Ishikawa (cell line): Measurements from ENCODE around the gene C2orf69.

Experiments
- CEBPB ChIP-seq: IDR thresholded peaks from 2 replicates; pipeline ENCODE4 v1.6.1; 2012
- CREB1 ChIP-seq: IDR thresholded peaks from 2 replicates; pipeline ENCODE4 v1.6.1; 2012; ENCODE audit warnings: low read depth
- EGR1 ChIP-seq: IDR thresholded peaks from 2 replicates; pipeline ENCODE4 v1.6.1; 2012
- EP300 ChIP-seq: IDR thresholded peaks from 2 replicates; pipeline ENCODE4 v1.6.1; 2012; ENCODE audit warnings: borderline replicate concordance
- FOXM1 ChIP-seq: IDR thresholded peaks from 2 replicates; pipeline ENCODE4 v1.6.1; 2012; ENCODE audit warnings: low read depth, borderline replicate concordance
- MAX ChIP-seq: IDR thresholded peaks from 2 replicates; pipeline ENCODE4 v1.6.1; 2012
- NFIC ChIP-seq: IDR thresholded peaks from 2 replicates; pipeline ENCODE4 v1.6.1; 2012
- RAD21 ChIP-seq: IDR thresholded peaks from 2 replicates; pipeline ENCODE4 v1.6.1; 2012; ENCODE audit warnings: low read depth
- REST ChIP-seq: IDR thresholded peaks from 2 replicates; pipeline ENCODE4 v1.6.1; 2012; ENCODE audit warnings: low read depth, mild to moderate bottlenecking
- TAF1 ChIP-seq: IDR thresholded peaks from 2 replicates; pipeline ENCODE4 v1.6.1; 2012; ENCODE audit warnings: low read depth, mild to moderate bottlenecking
- TCF12 ChIP-seq: IDR thresholded peaks from 2 replicates; pipeline ENCODE4 v1.6.1; 2012; ENCODE audit warnings: low read depth
- TEAD4 ChIP-seq: IDR thresholded peaks from 2 replicates; pipeline ENCODE4 v1.6.1; 2012
- USF1 ChIP-seq: IDR thresholded peaks from 2 replicates; pipeline ENCODE4 v1.6.1; 2012
- YY1 ChIP-seq: IDR thresholded peaks from 2 replicates; pipeline ENCODE4 v1.6.1; 2012; ENCODE audit warnings: low read depth
- ZBTB7A ChIP-seq: IDR thresholded peaks from 2 replicates; pipeline ENCODE4 v1.6.1; 2012; ENCODE audit warnings: low read depth

Gene C2orf69

GRCh38 chr2:199911052-199911876, at the start of gene C2orf69:
TSS of gene C2orf69 (plus strand) at chr2:199911293. CDS start at chr2:199911439, 146 bp downstream.
- TF ChIP-seq EP300, result no peak
- TF ChIP-seq MAX, result peak; percentile 29; the same call in 1 of the 2 replicates
- TF ChIP-seq CREB1, result peak; percentile 73
- TF ChIP-seq FOXM1, result peak; percentile 57; the same call in 1 of the 2 replicates
- 0 out of 2 replicates have a peak, but pooled peaks have one; percentile 12 for TF ChIP-seq TEAD4
- no peak for TF ChIP-seq YY1
- TF ChIP-seq TAF1, result peak; percentile 68
- no peak for TF ChIP-seq ZBTB7A
- TF ChIP-seq RAD21, result no peak
- no peak for TF ChIP-seq CEBPB
- no peak for TF ChIP-seq USF1
- 0 out of 2 replicates have a peak, but pooled peaks have one; percentile 31 for TF ChIP-seq NFIC
- TF ChIP-seq EGR1, result no peak
- TF ChIP-seq REST, result no peak
- TF ChIP-seq TCF12, result no peak

- TF ChIP-seq MAX (no peak), YY1 (no peak), EGR1 (no peak), USF1 (no peak), TAF1 (no peak), EP300 (no peak), CREB1 (no peak), NFIC (no peak), CEBPB (no peak), TEAD4 (no peak), TCF12 (no peak), ZBTB7A (no peak), FOXM1 (no peak), RAD21 (no peak), REST (no peak)
These were observed 48.3 kb upstream of the C2orf69 start for GRCh38 chr2:199862788-199863187.

GRCh38 chr2:199865905-199866304, 45.2 kb upstream of the C2orf69 start:
- TF ChIP-seq USF1, result no peak
- no peak for TF ChIP-seq EGR1
- TF ChIP-seq TEAD4, result no peak
- TF ChIP-seq EP300, result no peak
- TF ChIP-seq TCF12, result no peak
- no peak for TF ChIP-seq FOXM1
- TF ChIP-seq NFIC, result no peak
- no peak for TF ChIP-seq REST
- no peak for TF ChIP-seq TAF1
- no peak for TF ChIP-seq YY1
- TF ChIP-seq MAX, result no peak
- TF ChIP-seq CEBPB, result no peak
